HepG2 (cell line): ENCODE measurements around the gene RCC1. TPM values are rescaled to one million over a fixed set of nuclear protein-coding genes. Genes with fewer than 3 reads are reported as not detected.
A peak's percentile ranks its signal among the peaks of the same experiment; 100 is the strongest.

ENCODE experiments used
- ATAC-seq: fragments of 200-7000 bp; cut with Tn5 transposase; 3 replicates; pipeline ENCODE4 v1.9.1; 2020; ENCODE audit warnings: mild to moderate bottlenecking, moderate library complexity
- BruUV-seq: library from RNA; stranded (reverse); fragments of 400-500 nt; replicated peaks from 2 replicates; lab custom pipeline; 2021; lab: Mats Ljungman, UMichigan
- CTCF ChIA-PET: fragments of 300-600 bp; formaldehyde crosslinking; extraction: SDS; loops from one replicate; lab custom pipeline; 2021; ENCODE audit warnings: low total read pairs, inconsistent platforms, low intra/inter-chr PET ratio; lab: Yijun Ruan, JAX
- POLR2A ChIA-PET: fragments of 350-600 bp; sonication (Branson Sonifier 250); formaldehyde crosslinking; loops from one replicate; lab custom pipeline; 2020; ENCODE audit warnings: antibody characterized with exemption, inconsistent platforms; lab: Yijun Ruan, JAX
- DNase-seq: peaks from one replicate; pipeline ENCODE4 v3.0.0-alpha.2; 2015; ENCODE audit warnings: low spot score
- FAIRE-seq: peaks from 3 replicates; lab custom pipeline; 2011; peaks lifted over from hg19 to GRCh38; lab: Jason Lieb, UNC
- H2AFZ ChIP-seq: one replicate; pipeline ENCODE4 v1.6.1; 2011; ENCODE audit warnings: low read length, inconsistent platforms
- H3K27ac ChIP-seq: fragments of 300-600 bp; 3 replicates; pipeline ENCODE4 v1.8.0; 2011; ENCODE audit warnings: mixed run types, mild to moderate bottlenecking, mixed read lengths, low read length, inconsistent platforms; ENCODE audit not compliant: insufficient read depth; ENCODE audit errors: extremely low read length
- H3K27me3 ChIP-seq, 2 experiments: fragments of 200-600 bp in 1 of 2; 2 replicates in 1 of 2; 3 replicates in 1 of 2; pipeline versions ENCODE4 v1.6.0 to v1.8.0; 2011; ENCODE audit warnings: low read length in 2 of 2, mild to moderate bottlenecking in 2 of 2, moderate library complexity in 2 of 2, inconsistent platforms in 1 of 2; ENCODE audit not compliant: insufficient read depth in 2 of 2, control insufficient read depth in 1 of 2
- H3K36me3 ChIP-seq, 2 experiments: fragments of 200-600 bp in 1 of 2; replicated peaks in 1 of 2; 2 replicates in 1 of 2; 3 replicates in 1 of 2; pipeline versions ENCODE4 v1.5.1 to v1.8.0; 2011; ENCODE audit warnings: low read length in 2 of 2, inconsistent platforms in 1 of 2; ENCODE audit not compliant: insufficient read depth in 2 of 2, control insufficient read depth in 1 of 2
- H3K4me1 ChIP-seq: 2 replicates; pipeline ENCODE4 v1.5.1; 2012; ENCODE audit warnings: low read length, inconsistent platforms; ENCODE audit not compliant: insufficient read depth
- H3K4me2 ChIP-seq: 2 replicates; pipeline ENCODE4 v1.6.0; 2011; ENCODE audit warnings: low read depth, low read length, inconsistent platforms
- H3K4me3 ChIP-seq, 3 experiments: fragments of 200-600 bp in 1 of 3; sonication (generic), shearing (Covaris generic) in 1 of 3; replicated peaks in 1 of 3; 2 replicates each; pipeline ENCODE4 v1.5.1; 2011 to 2016; ENCODE audit warnings: low read length in 3 of 3, inconsistent platforms in 2 of 3, low read depth in 2 of 3, mild to moderate bottlenecking in 2 of 3, control low read depth in 1 of 3, mixed read lengths in 1 of 3; ENCODE audit not compliant: insufficient read depth in 1 of 3
- H3K79me2 ChIP-seq: one replicate; pipeline ENCODE4 v1.6.1; 2011; ENCODE audit warnings: low read length, inconsistent platforms; ENCODE audit not compliant: insufficient read depth
- H3K9ac ChIP-seq: 2 replicates; pipeline ENCODE4 v1.6.0; 2011; ENCODE audit warnings: mild to moderate bottlenecking, low read depth, low read length, inconsistent platforms; ENCODE audit not compliant: insufficient read depth
- H3K9me3 ChIP-seq: 2 replicates; pipeline ENCODE4 v1.5.1; 2012; ENCODE audit warnings: mild to moderate bottlenecking, low read length
- H4K20me1 ChIP-seq: 2 replicates; pipeline ENCODE4 v1.6.0; 2011; ENCODE audit warnings: inconsistent platforms, mild to moderate bottlenecking, low read length, moderate library complexity; ENCODE audit not compliant: insufficient read depth
- EHMT2 ChIP-seq: fragments of 200-600 bp; sonication (generic); IDR thresholded peaks from 2 replicates; pipeline ENCODE4 v1.7.0; 2017; ENCODE audit warnings: antibody characterized with exemption, low read depth, low read length, borderline replicate concordance
- EP300 ChIP-seq, 3 experiments: sonication (generic) in 1 of 3; formaldehyde crosslinking in 1 of 3; IDR thresholded peaks; 2 replicates each; pipeline versions ENCODE4 v1.5.1 to v1.6.1; 2011 to 2020; ENCODE audit warnings: low read depth in 2 of 3, low read length in 2 of 3, borderline replicate concordance in 1 of 3, improper control_type of control experiment in 1 of 3, mild to moderate bottlenecking in 1 of 3, missing genetic modification reagents in 1 of 3, moderate library complexity in 1 of 3
- MLLT10 ChIP-seq: sonication (generic); formaldehyde crosslinking; IDR thresholded peaks from 2 replicates; pipeline ENCODE4 v1.4.0; 2020; ENCODE audit warnings: missing genetic modification reagents
- MXI1 ChIP-seq: IDR thresholded peaks from 3 replicates; pipeline ENCODE4 v1.6.1; 2012; ENCODE audit warnings: low read depth, low read length, inconsistent platforms, borderline replicate concordance
- NAIF1 ChIP-seq: sonication (generic); formaldehyde crosslinking; IDR thresholded peaks from 2 replicates; pipeline ENCODE4 v1.5.0; 2020; ENCODE audit warnings: mild to moderate bottlenecking, missing genetic modification reagents, borderline replicate concordance
- NFYB ChIP-seq: sonication (generic); formaldehyde crosslinking; IDR thresholded peaks from 2 replicates; pipeline ENCODE4 v1.4.0; 2020; ENCODE audit warnings: missing genetic modification reagents
- PAF1 ChIP-seq: IDR thresholded peaks from 2 replicates; pipeline ENCODE4 v1.6.1; 2016; ENCODE audit warnings: missing genetic modification reagents, missing compliant biosample characterization
- POLR2G ChIP-seq: fragments of 200-400 bp; formaldehyde crosslinking; IDR thresholded peaks from 2 replicates; pipeline ENCODE4 v1.6.1; 2018; ENCODE audit warnings: mild to moderate bottlenecking, low read depth, low read length, moderate library complexity
- RARG ChIP-seq: sonication (generic); formaldehyde crosslinking; IDR thresholded peaks from 2 replicates; pipeline ENCODE4 v1.4.0; 2020; ENCODE audit warnings: low read depth, mild to moderate bottlenecking, missing genetic modification reagents
- SNAI1 ChIP-seq: sonication (generic); formaldehyde crosslinking; IDR thresholded peaks from 2 replicates; pipeline ENCODE4 v1.5.0; 2020; ENCODE audit warnings: mild to moderate bottlenecking, missing genetic modification reagents, borderline replicate concordance
- TARDBP ChIP-seq: sonication (generic); formaldehyde crosslinking; IDR thresholded peaks from 2 replicates; pipeline ENCODE4 v1.8.0; 2022; ENCODE audit warnings: mild to moderate bottlenecking, missing genetic modification reagents
- THRA ChIP-seq: sonication (generic); formaldehyde crosslinking; IDR thresholded peaks from 2 replicates; pipeline ENCODE4 v1.4.0; 2020; ENCODE audit warnings: missing genetic modification reagents, borderline replicate concordance
- TSC22D2 ChIP-seq: sonication (generic); formaldehyde crosslinking; IDR thresholded peaks from 2 replicates; pipeline ENCODE4 v1.5.1; 2020; ENCODE audit warnings: missing genetic modification reagents, mild to moderate bottlenecking, borderline replicate concordance
- XRCC5 ChIP-seq: fragments of 200-400 bp; formaldehyde crosslinking; optimal IDR thresholded peaks from 2 replicates; pipeline ENCODE3; 2017; ENCODE audit warnings: mild to moderate bottlenecking, low read length
- ZNF18 ChIP-seq: sonication (generic); formaldehyde crosslinking; IDR thresholded peaks from 2 replicates; pipeline ENCODE4 v1.8.0; 2022; ENCODE audit warnings: mild to moderate bottlenecking, missing genetic modification reagents; ENCODE audit not compliant: insufficient replicate concordance
- ZNF30 ChIP-seq: sonication (generic); formaldehyde crosslinking; IDR thresholded peaks from 2 replicates; pipeline ENCODE4 v1.5.0; 2020; ENCODE audit warnings: mild to moderate bottlenecking, missing genetic modification reagents
- ZNF460 ChIP-seq: sonication (generic); formaldehyde crosslinking; IDR thresholded peaks from 2 replicates; pipeline ENCODE4 v1.5.1; 2020; ENCODE audit warnings: missing genetic modification reagents, mild to moderate bottlenecking, borderline replicate concordance
- ZSCAN22 ChIP-seq: sonication (generic); formaldehyde crosslinking; IDR thresholded peaks from 2 replicates; pipeline ENCODE4 v1.4.0; 2020; ENCODE audit warnings: mild to moderate bottlenecking, missing genetic modification reagents
- WGBS: methylation state at CpG from one replicate; pipeline ENCODE4 v1.1.6; 2017; ENCODE audit warnings: low lambda C conversion rate; 5-methylcytosine and 5-hydroxymethylcytosine counted together
- in situ Hi-C: cut with HindIII; loops from 2 replicates; pipeline ENCODE4 v1.10.0; 2017; ENCODE audit warnings: low pct_unique_long_range_greater_than_20kb; ENCODE audit not compliant: extremely low pct_ligation_motif_present
- intact Hi-C: fragments of 100-400 bp; cut with micrococcal nuclease; formaldehyde crosslinking; loops from one replicate; pipeline ENCODE4 v1.10.0; 2022; ENCODE audit not compliant: unreplicated experiment
- polyA plus RNA-seq, 8 experiments: library from polyadenylated mRNA; depleted of rRNA in 3 of 8; stranded (reverse) in 7 of 8; unstranded in 1 of 8; fragments of >200 nt; fragmentation: Illumina TruSeq in 4 of 8; extraction: Trizol in 4 of 8; gene quantifications; 2 replicates each; pipeline versions ENCODE4 v1.2.1 to v1.2.3, GENCODE V29; 2011 to 2016; ENCODE audit warnings: low read depth in 4 of 8, missing spikeins in 1 of 8, mixed read lengths in 1 of 8; ENCODE audit not compliant: insufficient read depth in 1 of 8
- total RNA-seq, 5 experiments: library from RNA; depleted of rRNA; stranded (reverse); fragments of >200 nt; fragmentation: Illumina TruSeq; extraction: Trizol; gene quantifications; 2 replicates each; pipeline ENCODE4 v1.2.3, GENCODE V29; 2016; ENCODE audit warnings: low read depth in 1 of 5
- TF ChIP-seq, protein P1 (sequence below): sonication (generic); formaldehyde crosslinking; IDR thresholded peaks from 2 replicates; pipeline ENCODE4 v1.4.0; 2020; ENCODE audit warnings: missing genetic modification reagents
- TF ChIP-seq, protein P2 (sequence below): sonication (generic); formaldehyde crosslinking; IDR thresholded peaks from 2 replicates; pipeline ENCODE4 v1.4.0; 2020; ENCODE audit warnings: missing genetic modification reagents, mild to moderate bottlenecking, borderline replicate concordance

Gene RCC1
- total and polyA plus RNA-seq, 2 of the 13 experiments (the other 11 are each of a cell fraction or from before 2014, with no cell fraction given): 47.2 to 80.8 TPM

- DNase-seq (no peak), ATAC-seq (no peak), FAIRE-seq (no peak)
- BruUV-seq: no TSS peak
- ChIA-PET CTCF (no interaction called here), POLR2A (interaction anchor here (0.6 to 5.8 kb wide), 9 partner anchors 18 to 378 kb away, joined by 3 to 62 read pairs (median 7); partner anchors contain the start of genes RAB42, RNU11, TAF12 and TRNAU1AP)
- H3K27me3 ChIP-seq: no peaks in the 10 kb centered on the region; a peak in 1 of 5 replicates
- H3K4me1 ChIP-seq: peaks cover 40% of the 10 kb centered on the region
- H3K36me3 ChIP-seq: peaks cover 11 to 48% of the 10 kb centered on the region in 2 experiments
- in situ Hi-C loops: no loop called here
- H3K79me2 ChIP-seq: peaks cover 49% of the 10 kb centered on the region
- H3K4me2 ChIP-seq: peak overlapping the region; percentile 88
- no peak overlapping the region for H2AFZ ChIP-seq
- H3K9ac ChIP-seq: peak overlapping the region; percentile 99
- intact Hi-C loops: no loop called here
- under 1% methylated on average over 14 of the region's 14 CpGs for WGBS
- peak overlapping the region; percentile 86 for H3K27ac ChIP-seq
- H3K4me3 ChIP-seq: peak overlapping the region; percentile 95 to 97 (median 96)
- H3K9me3 ChIP-seq: no peaks in the 10 kb centered on the region
- peaks cover 32% of the 10 kb centered on the region for H4K20me1 ChIP-seq
- TF ChIP-seq NAIF1 (CRISPR knock-in tag) (no peak), MLLT10 (CRISPR knock-in tag) (peak; percentile 6; the same call in 1 of the 2 replicates), ZNF18 (CRISPR knock-in tag) (no peak), RARG (CRISPR knock-in tag) (no peak), THRA (CRISPR knock-in tag) (no peak), TSC22D2 (CRISPR knock-in tag) (no peak), MXI1 (no peak), ZNF460 (CRISPR knock-in tag) (no peak), ZNF30 (CRISPR knock-in tag) (0 out of 2 replicates have a peak, but pooled peaks have one; percentile 60), SNAI1 (CRISPR knock-in tag) (no peak), NFYB (CRISPR knock-in tag) (no peak), PAF1 (CRISPR knock-in tag) (peak; percentile 21; the same call in 1 of the 2 replicates), TARDBP (CRISPR knock-in tag) (no peak), POLR2G (peak; percentile 65), XRCC5 (no peak), ZSCAN22 (CRISPR knock-in tag) (no peak), EP300 (IDR thresholded peaks at IDR 0.05; ENCODE audit: low read depth in 2 of 2, low read length in 2 of 2) (no peak), EP300 (CRISPR knock-in tag; IDR thresholded peaks at IDR 0.05; ENCODE audit: borderline replicate concordance) (no peak), EHMT2 (no peak)
- TF ChIP-seq, protein P1, sequence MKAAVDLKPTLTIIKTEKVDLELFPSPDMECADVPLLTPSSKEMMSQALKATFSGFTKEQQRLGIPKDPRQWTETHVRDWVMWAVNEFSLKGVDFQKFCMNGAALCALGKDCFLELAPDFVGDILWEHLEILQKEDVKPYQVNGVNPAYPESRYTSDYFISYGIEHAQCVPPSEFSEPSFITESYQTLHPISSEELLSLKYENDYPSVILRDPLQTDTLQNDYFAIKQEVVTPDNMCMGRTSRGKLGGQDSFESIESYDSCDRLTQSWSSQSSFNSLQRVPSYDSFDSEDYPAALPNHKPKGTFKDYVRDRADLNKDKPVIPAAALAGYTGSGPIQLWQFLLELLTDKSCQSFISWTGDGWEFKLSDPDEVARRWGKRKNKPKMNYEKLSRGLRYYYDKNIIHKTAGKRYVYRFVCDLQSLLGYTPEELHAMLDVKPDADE (CRISPR knock-in tag): no peak
- TF ChIP-seq, protein P2, sequence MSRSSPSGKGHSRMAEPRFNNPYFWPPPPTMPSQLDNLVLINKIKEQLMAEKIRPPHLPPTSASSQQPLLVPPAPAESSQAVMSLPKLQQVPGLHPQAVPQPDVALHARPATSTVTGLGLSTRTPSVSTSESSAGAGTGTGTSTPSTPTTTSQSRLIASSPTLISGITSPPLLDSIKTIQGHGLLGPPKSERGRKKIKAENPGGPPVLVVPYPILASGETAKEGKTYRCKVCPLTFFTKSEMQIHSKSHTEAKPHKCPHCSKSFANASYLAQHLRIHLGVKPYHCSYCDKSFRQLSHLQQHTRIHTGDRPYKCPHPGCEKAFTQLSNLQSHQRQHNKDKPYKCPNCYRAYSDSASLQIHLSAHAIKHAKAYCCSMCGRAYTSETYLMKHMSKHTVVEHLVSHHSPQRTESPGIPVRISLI (CRISPR knock-in tag): no peak
Observed at GRCh38 chr1:28506907-28507246, 1.0 kb downstream of the RCC1 start.
